Lower leg skin (tissue), 3 donors: ENCODE measurements around the gene PLS1.

ENCODE experiments used
- POLR2A ChIP-seq, 2 donors: fragments of 450-650 bp; IDR thresholded peaks; one replicate each; pipeline ENCODE4 v1.6.1; 2016 to 2017; ENCODE audit warnings: antibody characterized with exemption in 2 of 2, mild to moderate bottlenecking in 1 of 2, moderate library complexity in 1 of 2
- TF ChIP-seq, protein P1 (sequence below), 3 donors: fragments of 450-650 bp; IDR thresholded peaks; one replicate each; pipeline ENCODE4 v1.5.1; 2016; ENCODE audit warnings: antibody characterized with exemption in 3 of 3, mild to moderate bottlenecking in 3 of 3, moderate library complexity in 2 of 3

GRCh38 chr3:142549986-142550385 is 46.2 kb upstream of the PLS1 start:
- TF ChIP-seq, protein P1, sequence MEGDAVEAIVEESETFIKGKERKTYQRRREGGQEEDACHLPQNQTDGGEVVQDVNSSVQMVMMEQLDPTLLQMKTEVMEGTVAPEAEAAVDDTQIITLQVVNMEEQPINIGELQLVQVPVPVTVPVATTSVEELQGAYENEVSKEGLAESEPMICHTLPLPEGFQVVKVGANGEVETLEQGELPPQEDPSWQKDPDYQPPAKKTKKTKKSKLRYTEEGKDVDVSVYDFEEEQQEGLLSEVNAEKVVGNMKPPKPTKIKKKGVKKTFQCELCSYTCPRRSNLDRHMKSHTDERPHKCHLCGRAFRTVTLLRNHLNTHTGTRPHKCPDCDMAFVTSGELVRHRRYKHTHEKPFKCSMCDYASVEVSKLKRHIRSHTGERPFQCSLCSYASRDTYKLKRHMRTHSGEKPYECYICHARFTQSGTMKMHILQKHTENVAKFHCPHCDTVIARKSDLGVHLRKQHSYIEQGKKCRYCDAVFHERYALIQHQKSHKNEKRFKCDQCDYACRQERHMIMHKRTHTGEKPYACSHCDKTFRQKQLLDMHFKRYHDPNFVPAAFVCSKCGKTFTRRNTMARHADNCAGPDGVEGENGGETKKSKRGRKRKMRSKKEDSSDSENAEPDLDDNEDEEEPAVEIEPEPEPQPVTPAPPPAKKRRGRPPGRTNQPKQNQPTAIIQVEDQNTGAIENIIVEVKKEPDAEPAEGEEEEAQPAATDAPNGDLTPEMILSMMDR (IDR thresholded peaks at IDR 0.05): no peak
- no peak for TF ChIP-seq POLR2A (IDR thresholded peaks at IDR 0.05)
